PC-9 (cell line): Measurements from ENCODE around the gene RRP9.

Experiments used
- CTCF ChIP-seq: fragments of 200-600 bp; sonication (generic); conservative IDR thresholded peaks from 2 replicates; pipeline ENCODE4 v1.6.1; 2017; ENCODE audit warnings: mixed run types, antibody characterized with exemption, mild to moderate bottlenecking, moderate library complexity
- EZH2 ChIP-seq: fragments of 200-600 bp; sonication (generic); IDR thresholded peaks from 2 replicates; pipeline ENCODE4 v1.8.0; 2017; ENCODE audit warnings: antibody characterized with exemption, low read depth

- no peak for TF ChIP-seq CTCF
- TF ChIP-seq EZH2, result no peak
These were observed 20.6 kb downstream of the RRP9 start for GRCh38 chr3:51921081-51921578.
